Adrenal gland (tissue), 5 donors: Measurements from ENCODE around the gene RWDD4.

ENCODE experiments used
- POLR2A ChIP-seq, 2 donors: fragments of 450-650 bp; IDR thresholded peaks; one replicate each; pipeline ENCODE4 v1.6.1; 2017; ENCODE audit warnings: antibody characterized with exemption in 2 of 2, mild to moderate bottlenecking in 2 of 2, moderate library complexity in 1 of 2
- TF ChIP-seq, protein P1 (sequence below), 6 experiments: fragments of 450-650 bp in 4 of 6; fragments of 200-600 bp in 2 of 6; sonication (generic) in 1 of 6; IDR thresholded peaks; 1 replicate in 5 of 6; 2 replicates in 1 of 6; pipeline versions ENCODE4 v1.5.1 to v1.8.0; 2016 to 2021; ENCODE audit warnings: antibody characterized with exemption in 6 of 6, mild to moderate bottlenecking in 2 of 6, moderate library complexity in 1 of 6
- donor health status: DM: no; HTN: no; CAD: no.

DNA sequence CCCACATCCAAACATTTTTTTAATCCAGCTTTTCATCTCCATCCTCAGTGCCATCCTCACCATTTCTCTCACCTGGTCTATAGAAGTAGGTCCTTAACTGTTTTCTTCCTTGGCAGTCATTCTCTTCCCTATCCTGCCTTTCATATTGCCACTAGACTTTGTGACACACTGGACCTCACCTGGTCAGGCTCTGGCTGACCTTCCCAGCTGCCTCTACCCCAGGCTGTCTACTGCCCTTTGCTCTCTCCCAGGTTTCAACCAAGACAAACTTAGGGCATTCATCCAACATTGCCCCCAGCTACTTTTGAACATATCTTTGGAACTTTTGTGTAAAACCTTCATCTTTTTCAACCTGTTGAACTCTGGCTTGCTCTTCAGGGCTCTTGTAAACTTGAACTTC, 39.9 kb upstream of the RWDD4 start:
- TF ChIP-seq, protein P1, sequence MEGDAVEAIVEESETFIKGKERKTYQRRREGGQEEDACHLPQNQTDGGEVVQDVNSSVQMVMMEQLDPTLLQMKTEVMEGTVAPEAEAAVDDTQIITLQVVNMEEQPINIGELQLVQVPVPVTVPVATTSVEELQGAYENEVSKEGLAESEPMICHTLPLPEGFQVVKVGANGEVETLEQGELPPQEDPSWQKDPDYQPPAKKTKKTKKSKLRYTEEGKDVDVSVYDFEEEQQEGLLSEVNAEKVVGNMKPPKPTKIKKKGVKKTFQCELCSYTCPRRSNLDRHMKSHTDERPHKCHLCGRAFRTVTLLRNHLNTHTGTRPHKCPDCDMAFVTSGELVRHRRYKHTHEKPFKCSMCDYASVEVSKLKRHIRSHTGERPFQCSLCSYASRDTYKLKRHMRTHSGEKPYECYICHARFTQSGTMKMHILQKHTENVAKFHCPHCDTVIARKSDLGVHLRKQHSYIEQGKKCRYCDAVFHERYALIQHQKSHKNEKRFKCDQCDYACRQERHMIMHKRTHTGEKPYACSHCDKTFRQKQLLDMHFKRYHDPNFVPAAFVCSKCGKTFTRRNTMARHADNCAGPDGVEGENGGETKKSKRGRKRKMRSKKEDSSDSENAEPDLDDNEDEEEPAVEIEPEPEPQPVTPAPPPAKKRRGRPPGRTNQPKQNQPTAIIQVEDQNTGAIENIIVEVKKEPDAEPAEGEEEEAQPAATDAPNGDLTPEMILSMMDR (IDR thresholded peaks at IDR 0.05) = no peak
- no peak for TF ChIP-seq POLR2A (IDR thresholded peaks at IDR 0.05)
